ENCODE results near the gene CAAP1.
"Not testable (repeated sequence)": the region's sequence is repeated elsewhere in the genome, so short reads cannot be mapped to it uniquely, and the experiment has no call there.

The CAAP1 gene

GRCh38 chr9:26828391-26828955 lies 64.1 kb downstream of the CAAP1 start:
- not testable (repeated sequence) for DNase-seq

- no peak for DNase-seq
Observed at GRCh38 chr9:26814799-26815198, 77.8 kb downstream of the CAAP1 start.

GRCh38 chr9:26813247-26813646 lies 79.4 kb downstream of the CAAP1 start:
- no peak for DNase-seq

- DNase-seq = no peak
Observed at GRCh38 chr9:26812217-26812616, 80.4 kb downstream of the CAAP1 start.

- no peak for DNase-seq
Observed at GRCh38 chr9:26811106-26811505, 81.5 kb downstream of the CAAP1 start.

- DNase-seq = no peak
Observed at GRCh38 chr9:26809795-26810194, 82.8 kb downstream of the CAAP1 start.

- no peak for DNase-seq
Observed at GRCh38 chr9:26807161-26807560, 85.4 kb downstream of the CAAP1 start.

GRCh38 chr9:26802921-26803320 lies 89.7 kb downstream of the CAAP1 start:
- DNase-seq = no peak

GRCh38 chr9:26801772-26802171 lies 90.8 kb downstream of the CAAP1 start:
- DNase-seq = no peak

- DNase-seq = no peak
Observed at GRCh38 chr9:26800322-26800721, 92.3 kb downstream of the CAAP1 start.

- no peak for DNase-seq
Observed at GRCh38 chr9:26791274-26791673, 101.3 kb downstream of the CAAP1 start.

Data from DMS79 treated with DMSO at 0.1 percent for 48 hours (cell line).